HFF-Myc (cell line): ENCODE data around the gene ACOX1.
A peak's percentile ranks its signal among the peaks of the same experiment; 100 is the strongest.

Experiments
- DNase-seq: peaks from one replicate; pipeline ENCODE4 v3.0.0-alpha.2; 2011; ENCODE audit warnings: low read depth; ENCODE audit errors: extremely low read depth
- H3K4me3 ChIP-seq: replicated peaks from 2 replicates; pipeline ENCODE4 v1.5.1; 2011; ENCODE audit warnings: low read depth, mild to moderate bottlenecking, control low read depth, low read length
- CTCF ChIP-seq: IDR thresholded peaks from 2 replicates; pipeline ENCODE4 v1.5.1; 2012; ENCODE audit warnings: mild to moderate bottlenecking, low read depth, low read length, control low read depth; ENCODE audit errors: missing control alignments

The ACOX1 gene

GRCh38 chr17:75933808-75934207 is 45.2 kb downstream of the ACOX1 start:
- DNase-seq, result no peak
- H3K4me3 ChIP-seq, result no peak overlapping the region
- no peak for TF ChIP-seq CTCF

- DNase-seq, result no peak
- no peak for TF ChIP-seq CTCF
- no peak overlapping the region for H3K4me3 ChIP-seq
Observed at GRCh38 chr17:75932852-75933251, 46.1 kb downstream of the ACOX1 start.

- H3K4me3 ChIP-seq, result no peak overlapping the region
Observed at GRCh38 chr17:75931062-75931461, 47.9 kb downstream of the ACOX1 start.

GRCh38 chr17:75927286-75927922 is 51.6 kb downstream of the ACOX1 start:
- TF ChIP-seq CTCF, result peak; percentile 22
- no peak for DNase-seq
- H3K4me3 ChIP-seq, result no peak overlapping the region

More at GRCh38 chr17:75931062-75931461, 47.9 kb downstream of the ACOX1 start:
- TF ChIP-seq CTCF, result no peak
- no peak for DNase-seq

GRCh38 chr17:75926456-75926855 is 52.5 kb downstream of the ACOX1 start:
- no peak for DNase-seq
- TF ChIP-seq CTCF, result no peak
- H3K4me3 ChIP-seq, result no peak overlapping the region

- no peak for TF ChIP-seq CTCF
Observed at GRCh38 chr17:75925912-75926311, 53.1 kb downstream of the ACOX1 start.

GRCh38 chr17:75925103-75925502 is 53.9 kb downstream of the ACOX1 start:
- DNase-seq, result no peak
- H3K4me3 ChIP-seq, result no peak overlapping the region
- TF ChIP-seq CTCF, result no peak

More at GRCh38 chr17:75925912-75926311, 53.1 kb downstream of the ACOX1 start:
- DNase-seq, result no peak
- H3K4me3 ChIP-seq, result no peak overlapping the region
